ENCODE data around the gene TBX4.

The TBX4 gene

DNA sequence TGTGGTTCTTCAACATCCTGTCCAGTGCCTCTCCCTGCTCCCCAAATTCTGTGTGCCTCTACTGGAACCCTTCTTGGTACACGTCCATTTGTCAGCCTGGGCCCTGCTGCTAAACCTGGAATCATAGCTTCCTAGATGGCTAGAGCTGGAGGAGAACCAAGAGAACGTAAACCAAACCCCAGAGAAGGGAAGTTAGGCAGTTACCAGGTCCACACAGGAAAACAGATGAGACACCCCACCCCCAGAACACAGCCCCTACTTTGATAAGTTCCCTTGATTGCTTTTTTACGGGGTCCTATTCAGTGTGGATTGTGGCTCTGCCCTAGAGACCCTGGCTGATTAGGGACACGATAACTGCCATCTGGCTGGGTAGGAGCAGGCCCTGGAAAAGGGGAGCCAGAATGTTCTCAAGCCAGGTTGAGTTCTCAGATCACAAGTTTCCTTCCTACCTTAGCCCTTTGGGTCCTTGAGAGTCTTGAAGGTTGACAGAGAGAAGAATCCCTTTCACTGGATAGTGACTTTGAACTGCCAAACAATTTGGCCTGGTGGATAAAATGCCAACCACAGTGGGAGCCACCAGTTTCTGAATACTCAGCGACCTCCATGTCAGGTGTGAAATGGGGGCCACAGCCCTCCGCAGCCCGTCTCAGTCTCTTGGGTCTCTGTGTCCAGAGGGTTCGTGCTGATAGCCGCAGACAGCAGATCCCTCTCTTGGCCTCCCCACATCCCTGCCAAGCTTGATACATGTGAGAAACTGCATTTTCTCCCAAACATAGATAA, 7.9 kb downstream of the TBX4 start:
- TF ChIP-seq ZFP30 (CRISPR knock-in tag; IDR thresholded peaks at IDR 0.05), result no peak
- TF ChIP-seq TCF4 (CRISPR knock-in tag; IDR thresholded peaks at IDR 0.05; ENCODE audit: borderline replicate concordance), result no peak
- no peak for TF ChIP-seq ARNTL (CRISPR knock-in tag; IDR thresholded peaks at IDR 0.05; ENCODE audit: borderline replicate concordance, low read depth)
- no peak for TF ChIP-seq ZNF8 (CRISPR knock-in tag; IDR thresholded peaks at IDR 0.05)
- TF ChIP-seq GLIS3 (CRISPR knock-in tag; IDR thresholded peaks at IDR 0.05), result no peak
- TF ChIP-seq, protein P1, sequence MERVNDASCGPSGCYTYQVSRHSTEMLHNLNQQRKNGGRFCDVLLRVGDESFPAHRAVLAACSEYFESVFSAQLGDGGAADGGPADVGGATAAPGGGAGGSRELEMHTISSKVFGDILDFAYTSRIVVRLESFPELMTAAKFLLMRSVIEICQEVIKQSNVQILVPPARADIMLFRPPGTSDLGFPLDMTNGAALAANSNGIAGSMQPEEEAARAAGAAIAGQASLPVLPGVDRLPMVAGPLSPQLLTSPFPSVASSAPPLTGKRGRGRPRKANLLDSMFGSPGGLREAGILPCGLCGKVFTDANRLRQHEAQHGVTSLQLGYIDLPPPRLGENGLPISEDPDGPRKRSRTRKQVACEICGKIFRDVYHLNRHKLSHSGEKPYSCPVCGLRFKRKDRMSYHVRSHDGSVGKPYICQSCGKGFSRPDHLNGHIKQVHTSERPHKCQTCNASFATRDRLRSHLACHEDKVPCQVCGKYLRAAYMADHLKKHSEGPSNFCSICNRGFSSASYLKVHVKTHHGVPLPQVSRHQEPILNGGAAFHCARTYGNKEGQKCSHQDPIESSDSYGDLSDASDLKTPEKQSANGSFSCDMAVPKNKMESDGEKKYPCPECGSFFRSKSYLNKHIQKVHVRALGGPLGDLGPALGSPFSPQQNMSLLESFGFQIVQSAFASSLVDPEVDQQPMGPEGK (CRISPR knock-in tag; IDR thresholded peaks at IDR 0.05; ENCODE audit: borderline replicate concordance), result no peak
- no peak for TF ChIP-seq CREB5 (CRISPR knock-in tag; IDR thresholded peaks at IDR 0.05; ENCODE audit: low read depth)
- TF ChIP-seq ZFP3 (CRISPR knock-in tag; IDR thresholded peaks at IDR 0.05), result no peak
- TF ChIP-seq TOX (CRISPR knock-in tag; IDR thresholded peaks at IDR 0.05; ENCODE audit: borderline replicate concordance), result no peak
- no peak for TF ChIP-seq ZNF70 (CRISPR knock-in tag; IDR thresholded peaks at IDR 0.05)
- TF ChIP-seq, protein P2, sequence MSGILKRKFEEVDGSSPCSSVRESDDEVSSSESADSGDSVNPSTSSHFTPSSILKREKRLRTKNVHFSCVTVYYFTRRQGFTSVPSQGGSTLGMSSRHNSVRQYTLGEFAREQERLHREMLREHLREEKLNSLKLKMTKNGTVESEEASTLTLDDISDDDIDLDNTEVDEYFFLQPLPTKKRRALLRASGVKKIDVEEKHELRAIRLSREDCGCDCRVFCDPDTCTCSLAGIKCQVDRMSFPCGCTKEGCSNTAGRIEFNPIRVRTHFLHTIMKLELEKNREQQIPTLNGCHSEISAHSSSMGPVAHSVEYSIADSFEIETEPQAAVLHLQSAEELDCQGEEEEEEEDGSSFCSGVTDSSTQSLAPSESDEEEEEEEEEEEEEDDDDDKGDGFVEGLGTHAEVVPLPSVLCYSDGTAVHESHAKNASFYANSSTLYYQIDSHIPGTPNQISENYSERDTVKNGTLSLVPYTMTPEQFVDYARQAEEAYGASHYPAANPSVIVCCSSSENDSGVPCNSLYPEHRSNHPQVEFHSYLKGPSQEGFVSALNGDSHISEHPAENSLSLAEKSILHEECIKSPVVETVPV (CRISPR knock-in tag; IDR thresholded peaks at IDR 0.05), result no peak
- no peak for ATAC-seq

DNA sequence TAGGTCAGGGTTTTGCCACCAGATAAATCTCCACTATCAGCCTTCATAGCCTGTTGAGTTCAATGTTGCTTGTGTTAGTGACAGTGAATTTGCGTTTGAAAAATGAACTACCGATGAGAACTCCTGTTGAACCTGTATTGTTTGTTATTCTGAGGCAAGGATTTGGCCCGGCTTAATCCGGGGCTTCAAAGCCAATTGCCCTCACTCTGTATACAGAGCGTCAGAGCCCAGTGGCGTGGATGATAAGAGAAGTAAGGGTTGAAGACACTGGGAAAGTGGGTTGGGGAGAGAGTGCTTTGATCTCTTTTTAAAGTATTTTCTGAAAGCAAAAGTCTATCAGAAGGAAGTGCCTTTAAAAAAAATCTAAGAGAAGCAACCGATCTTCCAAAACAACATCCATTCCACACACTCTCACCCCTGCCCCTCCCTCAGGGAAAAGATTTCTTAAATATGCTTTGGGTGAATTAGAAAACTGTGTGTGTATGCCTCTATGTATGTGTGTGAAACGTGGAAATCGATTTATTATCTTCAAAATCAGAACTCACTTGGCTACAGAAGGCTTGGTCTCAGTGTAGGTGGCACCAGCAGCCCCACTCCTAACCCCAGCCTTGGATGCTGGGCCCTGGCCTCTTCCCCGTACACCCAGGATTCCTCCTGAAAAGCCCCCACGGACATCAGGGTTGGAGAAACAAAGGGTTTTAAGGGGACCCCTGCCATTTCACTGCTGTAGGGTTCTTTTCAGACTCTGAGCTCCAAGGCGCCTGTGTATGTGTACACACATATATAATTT, 8.8 kb downstream of the TBX4 start:
- TF ChIP-seq SNAI2 (CRISPR knock-in tag; IDR thresholded peaks at IDR 0.05) (no peak), CSDC2 (CRISPR knock-in tag; IDR thresholded peaks at IDR 0.05) (no peak), BACH2 (CRISPR knock-in tag; IDR thresholded peaks at IDR 0.05; ENCODE audit: borderline replicate concordance) (no peak), OSR1 (CRISPR knock-in tag; IDR thresholded peaks at IDR 0.05) (no peak), CREB5 (CRISPR knock-in tag; IDR thresholded peaks at IDR 0.05; ENCODE audit: low read depth) (no peak), ARNTL (CRISPR knock-in tag; IDR thresholded peaks at IDR 0.05; ENCODE audit: borderline replicate concordance, low read depth) (no peak), ESRRG (CRISPR knock-in tag; IDR thresholded peaks at IDR 0.05) (no peak), ZNF565 (CRISPR knock-in tag; conservative IDR thresholded peaks at IDR 0.05; ENCODE audit: low read depth) (no peak), PPARA (CRISPR knock-in tag; IDR thresholded peaks at IDR 0.05; ENCODE audit: borderline replicate concordance) (no peak), RARB (CRISPR knock-in tag; IDR thresholded peaks at IDR 0.05) (no peak), TSHZ2 (CRISPR knock-in tag; IDR thresholded peaks at IDR 0.05) (no peak), TCF4 (CRISPR knock-in tag; IDR thresholded peaks at IDR 0.05; ENCODE audit: borderline replicate concordance) (no peak), TOX (CRISPR knock-in tag; IDR thresholded peaks at IDR 0.05; ENCODE audit: borderline replicate concordance) (no peak)
- TF ChIP-seq, protein P2 (CRISPR knock-in tag; IDR thresholded peaks at IDR 0.05), result no peak
- ATAC-seq, result no peak
